Cardiac fibroblast (primary cell): ENCODE data around the gene ALPL.
"Not testable (repeated sequence)": the region's sequence is repeated elsewhere in the genome, so short reads cannot be mapped to it uniquely, and the experiment has no call there.

ENCODE experiments used
- DNase-seq, 2 donors: peaks; one replicate each; pipeline versions ENCODE4 v3.0.0 to v3.0.0-alpha.2; 2010; ENCODE audit warnings: low read depth in 2 of 2
- H3K4me3 ChIP-seq, 2 donors: replicated peaks in 1 of 2; 1 replicate in 1 of 2; 2 replicates in 1 of 2; pipeline ENCODE4 v1.5.1; 2011; ENCODE audit warnings: low read depth in 2 of 2, low read length in 2 of 2, mild to moderate bottlenecking in 2 of 2, moderate library complexity in 1 of 2
- CTCF ChIP-seq: IDR thresholded peaks from one replicate; pipeline ENCODE4 v1.5.1; 2011; ENCODE audit warnings: low read depth, mild to moderate bottlenecking, low read length, inconsistent platforms

Gene ALPL

GRCh38 chr1:21565285-21565684, 56.1 kb downstream of the ALPL start:
- DNase-seq: no peak
- H3K4me3 ChIP-seq: no peak overlapping the region
- no peak for TF ChIP-seq CTCF

GRCh38 chr1:21566361-21566760, 57.1 kb downstream of the ALPL start:
- DNase-seq, H3K4me3 ChIP-seq: not testable (repeated sequence)

GRCh38 chr1:21567241-21568005, 58.2 kb downstream of the ALPL start:
- DNase-seq: peak; percentile 45 to 94
- H3K4me3 ChIP-seq: no peak overlapping the region
- TF ChIP-seq CTCF: no peak

- peak in 1 of 2 donors; percentile 67 for DNase-seq
- H3K4me3 ChIP-seq: no peak overlapping the region
- no peak for TF ChIP-seq CTCF
Measured at GRCh38 chr1:21568006-21568746, 59.0 kb downstream of the ALPL start.

- DNase-seq: peak; percentile 22 to 32
- TF ChIP-seq CTCF: no peak
- H3K4me3 ChIP-seq: no peak overlapping the region
Measured at GRCh38 chr1:21568809-21569385, 59.7 kb downstream of the ALPL start.

- no peak overlapping the region for H3K4me3 ChIP-seq
- DNase-seq: no peak
- TF ChIP-seq CTCF: no peak
Measured at GRCh38 chr1:21569820-21570527, 60.8 kb downstream of the ALPL start.

GRCh38 chr1:21570528-21570875, 61.3 kb downstream of the ALPL start:
- DNase-seq: no peak
- no peak for TF ChIP-seq CTCF
- H3K4me3 ChIP-seq: no peak overlapping the region
